ENCODE data around the gene ZFP62.

- TF ChIP-seq POLR2A (IDR thresholded peaks at IDR 0.05; ENCODE audit: low read depth, low read length) (no peak), POLR2AphosphoS5 (IDR thresholded peaks at IDR 0.05; ENCODE audit: low read depth, low read length) (no peak), TAF1 (IDR thresholded peaks at IDR 0.05; ENCODE audit: low read depth, low read length) (no peak), SPI1 (IDR thresholded peaks at IDR 0.05; ENCODE audit: low read depth, low read length) (no peak)
These were observed 5.9 kb upstream of the ZFP62 start for GRCh38 chr5:180866985-180867384.

All from GM12891 (cell line).